RWPE1 (cell line): ENCODE data around the gene CERS6.
"Not testable (repeated sequence)": the region's sequence is repeated elsewhere in the genome, so short reads cannot be mapped to it uniquely, and the experiment has no call there.

Source experiments
- CTCF ChIA-PET: fragments of 350-600 bp; sonication (Branson Sonifier 250); formaldehyde crosslinking; extraction: SDS; loops from one replicate; lab custom pipeline; 2021; lab: Yijun Ruan, JAX
- POLR2A ChIA-PET: fragments of 400-600 bp; formaldehyde crosslinking; extraction: SDS; loops from one replicate; lab custom pipeline; 2020; ENCODE audit warnings: antibody characterized with exemption; ENCODE audit not compliant: low non-redundant PET; lab: Yijun Ruan, JAX
- DNase-seq: peaks from one replicate; pipeline ENCODE4 v3.0.0; 2012; ENCODE audit warnings: low spot score
- H3K27ac ChIP-seq: fragments of 450-650 bp; 2 replicates; pipeline ENCODE4 v1.5.1; 2017
- TF ChIP-seq, protein P1 (sequence below): fragments of 450-650 bp; conservative IDR thresholded peaks from 2 replicates; pipeline ENCODE4 v1.5.1; 2017; ENCODE audit warnings: low read depth, mild to moderate bottlenecking

Gene CERS6

GRCh38 chr2:168660870-168661862, 205.1 kb downstream of the CERS6 start:
- no peak for DNase-seq
- H3K27ac ChIP-seq = no peak overlapping the region
- CTCF ChIA-PET = no interaction called here
- POLR2A ChIA-PET = no interaction called here
- TF ChIP-seq, protein P1, sequence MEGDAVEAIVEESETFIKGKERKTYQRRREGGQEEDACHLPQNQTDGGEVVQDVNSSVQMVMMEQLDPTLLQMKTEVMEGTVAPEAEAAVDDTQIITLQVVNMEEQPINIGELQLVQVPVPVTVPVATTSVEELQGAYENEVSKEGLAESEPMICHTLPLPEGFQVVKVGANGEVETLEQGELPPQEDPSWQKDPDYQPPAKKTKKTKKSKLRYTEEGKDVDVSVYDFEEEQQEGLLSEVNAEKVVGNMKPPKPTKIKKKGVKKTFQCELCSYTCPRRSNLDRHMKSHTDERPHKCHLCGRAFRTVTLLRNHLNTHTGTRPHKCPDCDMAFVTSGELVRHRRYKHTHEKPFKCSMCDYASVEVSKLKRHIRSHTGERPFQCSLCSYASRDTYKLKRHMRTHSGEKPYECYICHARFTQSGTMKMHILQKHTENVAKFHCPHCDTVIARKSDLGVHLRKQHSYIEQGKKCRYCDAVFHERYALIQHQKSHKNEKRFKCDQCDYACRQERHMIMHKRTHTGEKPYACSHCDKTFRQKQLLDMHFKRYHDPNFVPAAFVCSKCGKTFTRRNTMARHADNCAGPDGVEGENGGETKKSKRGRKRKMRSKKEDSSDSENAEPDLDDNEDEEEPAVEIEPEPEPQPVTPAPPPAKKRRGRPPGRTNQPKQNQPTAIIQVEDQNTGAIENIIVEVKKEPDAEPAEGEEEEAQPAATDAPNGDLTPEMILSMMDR = no peak

DNA sequence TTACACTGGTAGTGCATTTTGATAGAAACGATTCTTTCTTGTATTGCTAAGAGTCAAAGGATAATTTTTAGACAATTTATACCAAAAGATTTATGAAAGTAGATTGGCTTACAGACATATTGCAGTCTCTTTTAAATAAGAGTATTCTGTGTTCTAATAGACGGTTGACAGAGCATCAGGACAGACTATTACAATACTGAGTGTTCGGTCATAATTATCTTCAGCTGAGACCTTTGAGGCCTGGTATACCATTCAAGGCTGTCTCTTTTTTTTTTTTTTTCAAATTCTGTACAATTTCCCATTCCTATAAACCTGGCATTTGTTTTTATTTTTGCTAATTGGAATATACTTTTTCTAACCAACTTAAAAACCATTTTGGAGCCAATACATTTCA, 205.8 kb downstream of the CERS6 start:
- ChIA-PET CTCF (no interaction called here), POLR2A (no interaction called here)
- TF ChIP-seq, protein P1 = no peak
- H3K27ac ChIP-seq = no peak overlapping the region
- no peak for DNase-seq

DNA sequence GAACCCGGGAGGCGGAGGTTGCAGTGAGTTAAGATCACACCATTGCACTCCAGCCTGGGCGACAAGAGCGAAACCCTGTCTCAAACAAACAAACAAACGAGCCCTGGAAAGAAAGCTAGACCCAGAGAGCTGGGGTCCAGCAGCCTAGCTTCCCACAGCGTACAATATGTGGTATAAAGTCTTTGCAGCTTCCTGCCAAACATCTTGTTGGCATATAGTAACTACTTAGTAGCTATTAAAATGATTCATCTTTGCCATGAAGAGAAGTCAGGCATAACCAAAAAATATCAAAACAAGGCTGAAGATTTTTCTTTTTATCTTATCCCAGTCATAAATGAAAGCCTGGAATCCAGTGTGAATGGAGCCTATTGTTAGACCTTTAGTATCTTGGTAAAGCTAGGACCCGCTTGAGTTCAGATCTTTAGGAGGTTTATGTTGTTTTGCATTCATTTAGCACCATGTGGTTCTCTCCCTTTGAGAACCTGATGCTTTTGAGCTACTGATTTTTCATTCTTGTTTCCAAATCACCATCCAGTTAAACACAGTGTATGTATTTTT, 206.7 kb downstream of the CERS6 start:
- CTCF ChIA-PET = interaction anchor here (0.7 kb wide), 1 partner anchor 43 kb away, joined by 3 read pairs; no protein-coding TSS in a partner anchor
- POLR2A ChIA-PET = no interaction called here
- H3K27ac ChIP-seq = no peak overlapping the region
- no peak for DNase-seq
- TF ChIP-seq, protein P1 = no peak

DNA sequence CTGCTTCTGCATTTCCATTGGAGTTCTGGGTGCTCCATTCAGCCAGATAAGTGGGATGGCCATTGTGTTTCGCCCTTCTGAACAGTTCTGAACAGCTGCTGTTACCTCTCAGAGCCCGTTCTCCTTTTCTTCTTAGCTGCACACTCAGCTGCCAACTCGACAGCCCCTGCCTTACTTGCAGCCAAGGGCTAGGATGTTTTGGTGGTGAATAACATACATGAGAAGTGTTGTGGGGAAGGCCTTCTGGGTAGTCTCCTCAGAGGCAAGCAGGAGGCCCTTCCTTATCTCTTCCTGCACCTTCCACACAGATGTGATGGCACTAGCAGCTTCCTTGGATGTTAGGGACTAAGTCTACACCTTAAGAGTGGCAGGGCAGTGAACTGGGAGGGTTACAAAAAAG, 207.9 kb downstream of the CERS6 start:
- ChIA-PET CTCF (interaction anchor here (0.7 kb wide), 1 partner anchor 1507 kb away, joined by 6 read pairs; no protein-coding TSS in a partner anchor), POLR2A (no interaction called here)
- no peak for DNase-seq
- H3K27ac ChIP-seq = no peak overlapping the region
- TF ChIP-seq, protein P1 = no peak

DNA sequence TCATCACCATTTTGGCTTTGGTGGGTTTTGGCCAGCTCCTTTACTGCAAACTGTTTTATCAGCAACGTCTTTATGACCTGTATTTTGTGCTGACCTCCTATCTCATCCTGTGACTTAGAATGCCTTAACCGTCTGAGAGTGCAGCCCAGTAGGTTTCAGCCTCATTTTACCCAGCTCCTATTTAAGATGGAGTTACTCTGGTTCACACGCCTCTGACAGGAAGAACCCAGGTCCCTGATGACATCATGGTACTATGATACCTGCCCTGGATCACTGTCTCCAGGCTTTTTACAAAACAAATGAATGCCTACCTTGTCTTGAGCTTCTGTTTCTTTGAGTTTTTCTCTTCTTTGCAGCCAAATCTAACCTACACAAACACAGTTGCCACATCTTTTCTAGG, 208.6 kb downstream of the CERS6 start:
- CTCF ChIA-PET = interaction anchor here (0.6 kb wide), 1 partner anchor 61 kb away, joined by 3 read pairs; no protein-coding TSS in a partner anchor
- DNase-seq, H3K27ac ChIP-seq, POLR2A ChIA-PET: not testable (repeated sequence)

GRCh38 chr2:168666339-168666738, 210.3 kb downstream of the CERS6 start:
- TF ChIP-seq, protein P1 = no peak
- H3K27ac ChIP-seq = no peak overlapping the region
- POLR2A ChIA-PET = no interaction called here
- CTCF ChIA-PET = interaction anchor here (0.7 kb wide), 1 partner anchor 865 kb away, joined by 3 read pairs; no protein-coding TSS in a partner anchor
- no peak for DNase-seq
